Bone marrow (tissue), 2 donors: ENCODE results near the gene PSMC3.
A peak's percentile ranks its signal among the peaks of the same experiment; 100 is the strongest.

Source experiments
- DNase-seq, 2 donors: peaks; one replicate each; lab custom pipeline; 2025; lab: John Stamatoyannopoulos, UW

The PSMC3 gene

GRCh38 chr11:47426062-47426956, at the start of gene PSMC3:
TSS of gene PSMC3 (minus strand) at chr11:47426439. CDS start at chr11:47426279, 160 bp downstream.
- peak; percentile 94 for DNase-seq

- DNase-seq = no peak
Measured at GRCh38 chr11:47470671-47471070, 44.4 kb upstream of the PSMC3 start.

- DNase-seq = no peak
Measured at GRCh38 chr11:47469361-47470179, 43.3 kb upstream of the PSMC3 start.

GRCh38 chr11:47468598-47469214, 42.5 kb upstream of the PSMC3 start:
- DNase-seq = no peak

- DNase-seq = no peak
Measured at GRCh38 chr11:47467357-47467756, 41.1 kb upstream of the PSMC3 start.

GRCh38 chr11:47466701-47467250, 40.5 kb upstream of the PSMC3 start:
- no peak for DNase-seq

GRCh38 chr11:47466201-47466600, 40.0 kb upstream of the PSMC3 start:
- no peak for DNase-seq

- no peak for DNase-seq
Measured at GRCh38 chr11:47464483-47464882, 38.2 kb upstream of the PSMC3 start.

GRCh38 chr11:47461876-47462275, 35.6 kb upstream of the PSMC3 start:
- DNase-seq = no peak

- DNase-seq = no peak
Measured at GRCh38 chr11:47460571-47461235, 34.5 kb upstream of the PSMC3 start.

- peak; percentile 5 to 83 for DNase-seq
Measured at GRCh38 chr11:47454258-47454671, 28.0 kb upstream of the PSMC3 start.

GRCh38 chr11:47453365-47453764, 27.1 kb upstream of the PSMC3 start:
- DNase-seq = no peak

- no peak for DNase-seq
Measured at GRCh38 chr11:47451990-47452389, 25.8 kb upstream of the PSMC3 start.

- DNase-seq = no peak
Measured at GRCh38 chr11:47451436-47451835, 25.2 kb upstream of the PSMC3 start.

- no peak for DNase-seq
Measured at GRCh38 chr11:47449541-47449940, 23.3 kb upstream of the PSMC3 start.

GRCh38 chr11:47448566-47449427, 22.6 kb upstream of the PSMC3 start, which contains the start of gene RAPSN:
TSS of gene RAPSN (minus strand) at chr11:47449136. CDS start at chr11:47448964, 172 bp downstream.
- DNase-seq = no peak

- no peak for DNase-seq
Measured at GRCh38 chr11:47447906-47448305, 21.7 kb upstream of the PSMC3 start.

GRCh38 chr11:47446833-47447232, 20.6 kb upstream of the PSMC3 start:
- no peak for DNase-seq

GRCh38 chr11:47445840-47446239, 19.6 kb upstream of the PSMC3 start:
- DNase-seq = no peak

- DNase-seq = no peak
Measured at GRCh38 chr11:47443817-47444216, 17.6 kb upstream of the PSMC3 start.
